H1 (cell line): ENCODE measurements around the gene SLC9A5. TPM values are rescaled to one million over a fixed set of nuclear protein-coding genes. Genes with fewer than 3 reads are reported as not detected.

Experiments used
- CTCF ChIA-PET: fragments of 300-600 bp; sonication (Branson Sonifier 250); formaldehyde crosslinking; loops from one replicate; lab custom pipeline; 2021; ENCODE audit not compliant: partially characterized antibody; lab: Charles Lee
- POLR2A ChIA-PET: fragments of 300-600 bp; sonication (Branson Sonifier 250); formaldehyde crosslinking; loops from one replicate; lab custom pipeline; 2021; ENCODE audit warnings: inconsistent platforms; ENCODE audit not compliant: partially characterized antibody; lab: Charles Lee
- DNase-seq, 2 experiments: peaks; one replicate each; pipeline versions ENCODE4 v3.0.0 to v3.0.0-alpha.2; 2010 to 2022; ENCODE audit warnings: low spot score in 2 of 2, low read depth in 1 of 2, mixed read lengths in 1 of 2
- FAIRE-seq: peaks from 2 replicates; lab custom pipeline; 2011; peaks lifted over from hg19 to GRCh38; lab: Jason Lieb, UNC
- H2AFZ ChIP-seq: 2 replicates; pipeline ENCODE4 v1.8.1; 2012; ENCODE audit warnings: low read length, inconsistent platforms
- H2AK5ac ChIP-seq: 2 replicates; pipeline ENCODE4 v1.6.1; 2013; ENCODE audit warnings: low read depth, low read length
- H2BK120ac ChIP-seq: replicated peaks from 2 replicates; pipeline ENCODE3; 2013; ENCODE audit warnings: low read depth, low read length, inconsistent platforms
- H2BK12ac ChIP-seq: 2 replicates; pipeline ENCODE4 v1.6.1; 2013; ENCODE audit warnings: low read depth, low read length
- H2BK15ac ChIP-seq: 2 replicates; pipeline ENCODE4 v1.6.1; 2013; ENCODE audit warnings: low read length
- H2BK20ac ChIP-seq: 2 replicates; pipeline ENCODE4 v1.6.1; 2013; ENCODE audit warnings: low read length
- H2BK5ac ChIP-seq: 2 replicates; pipeline ENCODE4 v1.6.1; 2013; ENCODE audit warnings: low read depth, low read length
- H3K14ac ChIP-seq: 2 replicates; pipeline ENCODE4 v1.6.1; 2013; ENCODE audit warnings: inconsistent platforms; ENCODE audit not compliant: insufficient read length
- H3K18ac ChIP-seq: 2 replicates; pipeline ENCODE4 v1.6.1; 2013; ENCODE audit warnings: low read length; ENCODE audit errors: extremely low read depth
- H3K23ac ChIP-seq: 2 replicates; pipeline ENCODE4 v1.6.1; 2013; ENCODE audit warnings: inconsistent platforms; ENCODE audit not compliant: insufficient read length
- H3K23me2 ChIP-seq: 2 replicates; pipeline ENCODE4 v1.6.1; 2013; ENCODE audit warnings: low read depth, low read length
- H3K27ac ChIP-seq: 2 replicates; pipeline ENCODE4 v1.6.1; 2011; ENCODE audit warnings: low read depth, low read length, inconsistent platforms
- H3K27me3 ChIP-seq, 4 experiments: replicated peaks in 1 of 4; 1 replicate in 1 of 4; 2 replicates in 3 of 4; pipeline versions ENCODE4 v1.6.1 to v1.8.1; 2011 to 2013; ENCODE audit warnings: low read length in 3 of 4, mild to moderate bottlenecking in 3 of 4, inconsistent platforms in 2 of 4, mixed read lengths in 2 of 4, moderate library complexity in 1 of 4; ENCODE audit not compliant: control insufficient read depth in 3 of 4, insufficient read depth in 3 of 4; ENCODE audit errors: extremely low read depth in 1 of 4
- H3K36me3 ChIP-seq, 4 experiments: 2 replicates each; pipeline versions ENCODE4 v1.6.1 to v1.8.1; 2011 to 2013; ENCODE audit warnings: mild to moderate bottlenecking in 4 of 4, low read length in 3 of 4, moderate library complexity in 2 of 4, control low read depth in 1 of 4, inconsistent platforms in 1 of 4; ENCODE audit not compliant: insufficient read depth in 4 of 4, control insufficient read depth in 2 of 4
- H3K4ac ChIP-seq: replicated peaks from 2 replicates; pipeline ENCODE3; 2013; ENCODE audit warnings: low read length, low read depth, mixed read lengths, inconsistent platforms; ENCODE audit not compliant: insufficient read length
- H3K4me1 ChIP-seq, 4 experiments: replicated peaks in 1 of 4; 1 replicate in 1 of 4; 2 replicates in 3 of 4; pipeline versions ENCODE4 v1.6.1 to v1.8.1; 2011 to 2013; ENCODE audit warnings: low read length in 3 of 4, inconsistent platforms in 2 of 4, mixed read lengths in 1 of 4; ENCODE audit not compliant: insufficient read depth in 4 of 4, control insufficient read depth in 3 of 4
- H3K4me2 ChIP-seq, 2 experiments: 2 replicates each; pipeline versions ENCODE4 v1.6.1 to v1.8.1; 2011 to 2013; ENCODE audit warnings: low read depth in 2 of 2, low read length in 2 of 2, control low read depth in 1 of 2, inconsistent platforms in 1 of 2, mild to moderate bottlenecking in 1 of 2; ENCODE audit not compliant: insufficient read depth in 1 of 2
- H3K4me3 ChIP-seq, 4 experiments: fragments of 200-600, 300-600 bp in 1 of 4; sonication (generic), shearing (Covaris generic), sonication (Bioruptor Twin) in 1 of 4; 2 replicates each; pipeline versions ENCODE4 v1.5.1 to v1.8.1; 2011 to 2016; ENCODE audit warnings: low read length in 4 of 4, low read depth in 3 of 4, control low read depth in 2 of 4, inconsistent platforms in 2 of 4, mild to moderate bottlenecking in 2 of 4, mixed read lengths in 1 of 4, moderate library complexity in 1 of 4; ENCODE audit not compliant: insufficient read depth in 2 of 4; ENCODE audit errors: extremely low read depth in 1 of 4
- H3K56ac ChIP-seq: replicated peaks from 2 replicates; pipeline ENCODE3; 2013; ENCODE audit warnings: low read depth, mild to moderate bottlenecking, mixed read lengths, low read length, inconsistent platforms; ENCODE audit not compliant: insufficient read length
- H3K79me1 ChIP-seq: 2 replicates; pipeline ENCODE4 v1.6.1; 2013; ENCODE audit warnings: low read depth, low read length, control low read depth
- H3K79me2 ChIP-seq, 2 experiments: 2 replicates each; pipeline versions ENCODE4 v1.6.1 to v1.8.1; 2012 to 2013; ENCODE audit warnings: low read length in 2 of 2, mild to moderate bottlenecking in 2 of 2, inconsistent platforms in 1 of 2; ENCODE audit not compliant: insufficient read depth in 2 of 2, control insufficient read depth in 1 of 2
- H3K9ac ChIP-seq, 4 experiments: replicated peaks in 1 of 4; 1 replicate in 1 of 4; 2 replicates in 3 of 4; pipeline versions ENCODE4 v1.6.1 to v1.8.1; 2011 to 2013; ENCODE audit warnings: low read depth in 3 of 4, low read length in 3 of 4, control low read depth in 2 of 4, mild to moderate bottlenecking in 2 of 4, moderate library complexity in 2 of 4, inconsistent platforms in 1 of 4; ENCODE audit errors: extremely low read depth in 1 of 4
- H3K9me3 ChIP-seq, 2 experiments: 2 replicates each; pipeline versions ENCODE4 v1.6.1 to v1.8.1; 2012 to 2013; ENCODE audit warnings: mild to moderate bottlenecking in 2 of 2, moderate library complexity in 2 of 2, control low read depth in 1 of 2, inconsistent platforms in 1 of 2, low read depth in 1 of 2, low read length in 1 of 2, mixed read lengths in 1 of 2; ENCODE audit not compliant: insufficient read depth in 2 of 2
- H4K20me1 ChIP-seq, 2 experiments: replicated peaks in 1 of 2; 2 replicates each; pipeline versions ENCODE3 to v1.8.1; 2011 to 2013; ENCODE audit warnings: inconsistent platforms in 2 of 2, low read length in 2 of 2, mild to moderate bottlenecking in 1 of 2; ENCODE audit not compliant: insufficient read depth in 2 of 2, control insufficient read depth in 1 of 2
- H4K5ac ChIP-seq: 2 replicates; pipeline ENCODE4 v1.6.1; 2013; ENCODE audit warnings: low read length, low read depth, mixed read lengths, inconsistent platforms; ENCODE audit not compliant: insufficient read length
- H4K8ac ChIP-seq: 2 replicates; pipeline ENCODE4 v1.8.0; 2013; ENCODE audit warnings: mild to moderate bottlenecking, moderate library complexity, low read length, inconsistent platforms; ENCODE audit not compliant: insufficient read depth; ENCODE audit errors: extremely low read depth
- H4K91ac ChIP-seq: replicated peaks from 2 replicates; pipeline ENCODE3; 2013; ENCODE audit warnings: low read length, mixed read lengths, inconsistent platforms; ENCODE audit not compliant: insufficient read length
- ASH2L ChIP-seq: fragments of 200-600, 300-600 bp; sonication (generic); IDR thresholded peaks from one replicate; pipeline ENCODE4 v1.7.1; 2017; ENCODE audit warnings: low read length
- CBX5 ChIP-seq: fragments of 300-800, 300-1000 bp; sonication (generic); IDR thresholded peaks from 2 replicates; pipeline ENCODE4 v1.7.1; 2016; ENCODE audit warnings: antibody characterized with exemption, low read length, low read depth
- CHD1 ChIP-seq: IDR thresholded peaks from 2 replicates; pipeline ENCODE4 v1.6.1; 2012; ENCODE audit warnings: low read depth, low read length, improper control_type of control experiment
- CREB1 ChIP-seq: IDR thresholded peaks from 2 replicates; pipeline ENCODE4 v1.6.1; 2012; ENCODE audit warnings: inconsistent platforms
- EGR1 ChIP-seq: IDR thresholded peaks from 2 replicates; pipeline ENCODE4 v1.6.1; 2011; ENCODE audit warnings: low read depth, low read length, borderline replicate concordance
- KDM1A ChIP-seq: fragments of 200-600, 300-600 bp; sonication (generic); IDR thresholded peaks from 2 replicates; pipeline ENCODE4 v1.7.1; 2016; ENCODE audit warnings: mild to moderate bottlenecking, low read length, borderline replicate concordance
- KDM4A ChIP-seq: IDR thresholded peaks from one replicate; pipeline ENCODE4 v1.7.1; 2012; ENCODE audit warnings: low read depth, mild to moderate bottlenecking, moderate library complexity, low read length, inconsistent platforms; ENCODE audit not compliant: severe bottlenecking
- NANOG ChIP-seq: IDR thresholded peaks from 2 replicates; pipeline ENCODE4 v1.6.1; 2011; ENCODE audit warnings: low read length, low read depth, mild to moderate bottlenecking, inconsistent platforms; ENCODE audit not compliant: insufficient read depth, poor library complexity, severe bottlenecking
- PHF8 ChIP-seq: fragments of 200-600 bp; sonication (generic); conservative IDR thresholded peaks from 2 replicates; pipeline ENCODE4 v1.7.1; 2012; ENCODE audit warnings: low read depth, mild to moderate bottlenecking, inconsistent platforms, low read length, moderate library complexity
- SIX5 ChIP-seq: IDR thresholded peaks from 2 replicates; pipeline ENCODE4 v1.6.1; 2011; ENCODE audit warnings: mild to moderate bottlenecking, low read depth, low read length
- SRF ChIP-seq: IDR thresholded peaks from 2 replicates; pipeline ENCODE4 v1.6.1; 2011; ENCODE audit warnings: mild to moderate bottlenecking, low read depth, low read length, moderate library complexity
- SUZ12 ChIP-seq: fragments of 200-600 bp; sonication (generic); IDR thresholded peaks from 2 replicates; pipeline ENCODE4 v1.6.1; 2012; ENCODE audit warnings: mild to moderate bottlenecking, inconsistent platforms, low read length, moderate library complexity, mixed read lengths
- TAF1 ChIP-seq: IDR thresholded peaks from 2 replicates; pipeline ENCODE4 v1.6.1; 2011; ENCODE audit warnings: mild to moderate bottlenecking, low read depth, low read length
- TCF12 ChIP-seq: IDR thresholded peaks from 2 replicates; pipeline ENCODE4 v1.6.1; 2011; ENCODE audit warnings: low read depth, mild to moderate bottlenecking, low read length
- WGBS, 2 experiments: shearing (Covaris generic) in 1 of 2; methylation state at CpG; one replicate each; pipeline versions ENCODE4 v1.1.6 to v1.1.7; 2013 to 2015; ENCODE audit warnings: low lambda C conversion rate in 2 of 2, mixed read lengths in 2 of 2, inconsistent platforms in 1 of 2, low coverage in 1 of 2, missing lambda C conversion rate in 1 of 2; ENCODE audit not compliant: insufficient replicate concordance in 2 of 2, insufficient coverage in 1 of 2, insufficient read length in 1 of 2; ENCODE audit errors: extremely low coverage in 1 of 2, missing lambda C conversion rate in 1 of 2; 5-methylcytosine and 5-hydroxymethylcytosine counted together
- polyA plus RNA-seq, 7 experiments: library from polyadenylated mRNA; depleted of rRNA in 3 of 7; stranded (reverse) in 5 of 7; unstranded in 2 of 7; fragments of >200 nt in 5 of 7; fragments of 200-250 nt in 2 of 7; gene quantifications; 1 replicate in 5 of 7; 2 replicates in 1 of 7; 4 replicates in 1 of 7; pipeline versions ENCODE4 v1.2.1 to v1.2.3, GENCODE V29; 2011 to 2013; ENCODE audit warnings: missing spikeins in 2 of 7, mixed read lengths in 2 of 7
- total RNA-seq: library from RNA; stranded (reverse); fragmentation: NEBNext Ultra II Directional; extraction: Animal tissue kit (Norgen Biotek cat#: 25700); gene quantifications from 2 replicates; pipeline ENCODE4 v1.2.1, GENCODE V29; 2021
- TF ChIP-seq, protein P1 (sequence below): IDR thresholded peaks from 2 replicates; pipeline ENCODE4 v1.6.1; 2012; ENCODE audit warnings: inconsistent platforms

SLC9A5 gene
- total and polyA plus RNA-seq, 2 of the 8 experiments (the other 6 are each of a cell fraction or from before 2014, with no cell fraction given): 7.9 to 8.6 TPM

GRCh38 chr16:67268136-67268579, 19.4 kb downstream of the SLC9A5 start:
- ChIA-PET CTCF (interaction anchor here (0.6 to 14.4 kb wide), 6 partner anchors 17 to 471 kb away, joined by 3 to 217 read pairs (median 3); no protein-coding TSS in a partner anchor), POLR2A (interaction anchor here (0.6 kb wide), 2 partner anchors 22 to 149 kb away, joined by 3 to 4 read pairs; no protein-coding TSS in a partner anchor)
- Histone ChIP-seq H2BK15ac (no peak overlapping the region), H2BK5ac (no peak overlapping the region), H4K91ac (no peak overlapping the region), H3K9me3 (no peaks in the 10 kb centered on the region), H4K8ac (no peak overlapping the region), H3K79me1 (no peaks in the 10 kb centered on the region), H3K14ac (no peak overlapping the region), H3K4ac (no peak overlapping the region), H3K23me2 (no peaks in the 10 kb centered on the region), H2BK120ac (no peak overlapping the region), H3K4me3 (no peak overlapping the region), H3K56ac (no peak overlapping the region), H2BK20ac (no peak overlapping the region), H3K23ac (no peak overlapping the region), H4K5ac (no peak overlapping the region), H3K79me2 (no peaks in the 10 kb centered on the region), H3K9ac (no peak overlapping the region), H2AK5ac (no peak overlapping the region), H4K20me1 (peaks cover 2 to 4% of the 10 kb centered on the region in 2 experiments), H3K18ac (no peak overlapping the region), H3K4me1 (no peaks in the 10 kb centered on the region; a peak in 1 of 7 replicates), H3K27me3 (no peaks in the 10 kb centered on the region; a peak in 1 of 7 replicates), H3K4me2 (no peak overlapping the region), H3K27ac (no peak overlapping the region), H2BK12ac (no peak overlapping the region), H2AFZ (no peak overlapping the region), H3K36me3 (no peaks in the 10 kb centered on the region; a peak in 1 of 8 replicates)
- FAIRE-seq (no peak), DNase-seq (no peak)
- WGBS, 2 experiments: 79% methylated on average over 4 of the region's 5 CpGs; no CpG with 5 or more reads in 1 of the 2 experiments
- TF ChIP-seq CREB1 (no peak), SUZ12 (no peak), KDM1A (no peak), TAF1 (no peak), ASH2L (no peak), PHF8 (no peak), KDM4A (no peak), EGR1 (no peak), CHD1 (no peak), NANOG (no peak), SRF (no peak), CBX5 (no peak), TCF12 (no peak), SIX5 (no peak)
- TF ChIP-seq, protein P1, sequence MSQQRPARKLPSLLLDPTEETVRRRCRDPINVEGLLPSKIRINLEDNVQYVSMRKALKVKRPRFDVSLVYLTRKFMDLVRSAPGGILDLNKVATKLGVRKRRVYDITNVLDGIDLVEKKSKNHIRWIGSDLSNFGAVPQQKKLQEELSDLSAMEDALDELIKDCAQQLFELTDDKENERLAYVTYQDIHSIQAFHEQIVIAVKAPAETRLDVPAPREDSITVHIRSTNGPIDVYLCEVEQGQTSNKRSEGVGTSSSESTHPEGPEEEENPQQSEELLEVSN: no peak
